ENCODE data around the gene C6orf89.
"Not testable (repeated sequence)": the region's sequence is repeated elsewhere in the genome, so short reads cannot be mapped to it uniquely, and the experiment has no call there.

Gene C6orf89

GRCh38 chr6:36888654-36889481 lies 3.1 kb downstream of the C6orf89 start:
- H3K27me3 Mint-ChIP-seq: no peaks in the 10 kb centered on the region
- no peak overlapping the region for H3K27ac Mint-ChIP-seq
- no peak overlapping the region for H3K4me3 Mint-ChIP-seq
- ATAC-seq (ENCODE audit: low read depth) (no peak), DNase-seq (ENCODE audit: low spot score in 2 of 2) (no peak)
- H3K9me3 Mint-ChIP-seq: no peaks in the 10 kb centered on the region
- peaks cover 20% of the 10 kb centered on the region for H3K4me1 Mint-ChIP-seq
- H3K36me3 Mint-ChIP-seq: peaks cover 2% of the 10 kb centered on the region

DNA sequence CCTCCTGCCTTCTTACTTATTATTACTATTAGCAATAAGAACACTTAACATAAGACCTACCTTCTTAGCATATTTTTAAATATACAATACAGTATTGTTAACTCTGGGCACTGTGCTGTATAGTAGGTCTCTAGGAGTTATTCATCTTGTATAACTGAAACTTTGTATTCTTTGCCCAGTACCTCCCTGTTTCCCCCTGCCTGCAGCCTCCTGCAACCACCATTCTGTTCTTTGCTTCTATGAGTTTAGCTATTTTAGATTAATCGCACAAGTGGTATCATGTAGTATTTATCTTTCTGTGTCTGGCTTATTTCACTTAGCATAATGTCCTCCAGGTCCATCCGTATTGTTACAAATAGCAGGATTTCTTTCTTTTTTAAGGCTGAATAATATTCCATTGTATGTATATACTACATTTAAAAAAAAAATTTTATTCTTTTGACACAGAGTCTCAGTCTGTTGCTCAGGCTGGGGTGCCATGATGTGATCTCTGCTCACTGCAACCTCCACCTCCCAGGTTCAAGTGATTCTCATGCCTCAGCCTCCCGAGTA lies 4.4 kb downstream of the C6orf89 start:
- peaks cover 20% of the 10 kb centered on the region for H3K4me1 Mint-ChIP-seq
- H3K27ac Mint-ChIP-seq: no peak overlapping the region
- H3K27me3 Mint-ChIP-seq: no peaks in the 10 kb centered on the region
- no peak overlapping the region for H3K4me3 Mint-ChIP-seq
- ATAC-seq (ENCODE audit: low read depth): no peak
- DNase-seq (ENCODE audit: low spot score in 2 of 2): no peak
- H3K36me3 Mint-ChIP-seq: peaks cover 4% of the 10 kb centered on the region
- no peaks in the 10 kb centered on the region for H3K9me3 Mint-ChIP-seq

DNA sequence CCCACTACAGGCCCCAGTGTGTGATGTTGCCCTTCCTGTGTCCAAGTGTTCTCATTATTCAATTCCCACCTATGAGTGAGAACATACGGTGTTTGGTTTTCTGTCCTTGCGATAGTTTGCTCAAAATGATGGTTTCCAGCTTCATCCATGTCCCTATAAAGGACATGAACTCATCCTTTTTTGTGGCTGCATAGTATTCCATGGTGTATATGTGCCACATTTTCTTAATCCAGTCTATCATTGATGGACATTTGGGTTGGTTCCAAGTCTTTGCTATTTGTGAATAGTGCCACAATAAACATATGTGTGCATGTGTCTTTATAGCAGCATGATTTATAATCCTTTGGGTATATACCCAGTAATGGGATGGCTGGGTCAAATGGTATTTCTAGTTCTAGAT lies 5.4 kb downstream of the C6orf89 start:
- H3K27me3 Mint-ChIP-seq; H3K27ac Mint-ChIP-seq; H3K36me3 Mint-ChIP-seq; H3K9me3 Mint-ChIP-seq; ATAC-seq (ENCODE audit: low read depth); H3K4me3 Mint-ChIP-seq; DNase-seq (ENCODE audit: low spot score in 2 of 2): not testable (repeated sequence)
- peaks cover 17% of the 10 kb centered on the region for H3K4me1 Mint-ChIP-seq

- no peak overlapping the region for H3K27ac Mint-ChIP-seq
- no peaks in the 10 kb centered on the region for H3K9me3 Mint-ChIP-seq
- H3K27me3 Mint-ChIP-seq: no peaks in the 10 kb centered on the region
- no peak overlapping the region for H3K4me3 Mint-ChIP-seq
- peaks cover 9% of the 10 kb centered on the region for H3K36me3 Mint-ChIP-seq
- DNase-seq (ENCODE audit: low spot score in 2 of 2) (no peak), ATAC-seq (ENCODE audit: low read depth) (no peak)
- peaks cover under 1% of the 10 kb centered on the region for H3K4me1 Mint-ChIP-seq
Measured at GRCh38 chr6:36893976-36894932, 8.5 kb downstream of the C6orf89 start.

DNA sequence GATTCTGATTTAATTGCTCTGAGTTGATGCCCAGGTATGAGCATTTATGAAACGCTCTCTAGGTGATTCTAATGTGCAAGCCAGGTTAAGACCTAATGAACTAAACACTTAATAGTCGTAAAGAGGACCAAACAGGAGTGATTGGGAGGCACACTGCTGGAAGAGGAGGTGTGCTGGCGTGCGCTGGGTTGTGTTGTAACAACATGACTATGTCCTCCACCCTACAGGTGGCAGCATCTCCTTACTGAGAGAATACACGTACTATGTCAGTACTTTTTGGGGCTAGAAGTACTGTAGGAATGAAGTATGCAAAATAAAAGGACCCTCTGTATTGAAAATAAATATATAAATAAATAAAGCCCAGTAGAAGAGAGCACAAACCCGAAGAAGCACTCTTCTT lies 11.9 kb downstream of the C6orf89 start:
- DNase-seq (ENCODE audit: low spot score in 2 of 2): no peak
- Mint-ChIP-seq H3K4me1 (no peaks in the 10 kb centered on the region), H3K36me3 (peaks cover 16% of the 10 kb centered on the region), H3K9me3 (no peaks in the 10 kb centered on the region), H3K4me3 (no peak overlapping the region), H3K27me3 (no peaks in the 10 kb centered on the region), H3K27ac (no peak overlapping the region)
- no peak for ATAC-seq (ENCODE audit: low read depth)

- no peak for ATAC-seq (ENCODE audit: low read depth)
- peaks cover 34% of the 10 kb centered on the region for H3K36me3 Mint-ChIP-seq
- H3K4me3 Mint-ChIP-seq: no peak overlapping the region
- H3K27me3 Mint-ChIP-seq: no peaks in the 10 kb centered on the region
- no peaks in the 10 kb centered on the region for H3K9me3 Mint-ChIP-seq
- no peak for DNase-seq (ENCODE audit: low spot score in 2 of 2)
- H3K4me1 Mint-ChIP-seq: no peaks in the 10 kb centered on the region
- no peak overlapping the region for H3K27ac Mint-ChIP-seq
Measured at GRCh38 chr6:36904114-36904513, 18.4 kb downstream of the C6orf89 start.

- Mint-ChIP-seq H3K27ac (no peak overlapping the region), H3K9me3 (no peaks in the 10 kb centered on the region), H3K36me3 (peaks cover 30% of the 10 kb centered on the region)
Measured at GRCh38 chr6:36904851-36905393, 19.2 kb downstream of the C6orf89 start.

GRCh38 chr6:36906539-36907325 lies 21.0 kb downstream of the C6orf89 start:
- H3K27ac Mint-ChIP-seq: no peak overlapping the region
- peaks cover 3% of the 10 kb centered on the region for H3K4me1 Mint-ChIP-seq
- no peaks in the 10 kb centered on the region for H3K9me3 Mint-ChIP-seq
- H3K4me3 Mint-ChIP-seq: no peak overlapping the region
- no peak for ATAC-seq (ENCODE audit: low read depth)
- H3K36me3 Mint-ChIP-seq: peaks cover 33% of the 10 kb centered on the region
- no peaks in the 10 kb centered on the region for H3K27me3 Mint-ChIP-seq
- DNase-seq (ENCODE audit: low spot score in 2 of 2): no peak

More at GRCh38 chr6:36904851-36905393, 19.2 kb downstream of the C6orf89 start:
- Mint-ChIP-seq H3K4me1 (no peaks in the 10 kb centered on the region), H3K27me3 (no peaks in the 10 kb centered on the region), H3K4me3 (no peak overlapping the region)
- ATAC-seq (ENCODE audit: low read depth) (no peak), DNase-seq (ENCODE audit: low spot score in 2 of 2) (no peak)

GRCh38 chr6:36907781-36908180 lies 22.0 kb downstream of the C6orf89 start:
- Mint-ChIP-seq H3K27ac (peak overlapping the region; percentile 32), H3K36me3 (peaks cover 33% of the 10 kb centered on the region), H3K4me1 (peaks cover 11% of the 10 kb centered on the region), H3K27me3 (no peaks in the 10 kb centered on the region), H3K4me3 (no peak overlapping the region), H3K9me3 (no peaks in the 10 kb centered on the region)
- DNase-seq (ENCODE audit: low spot score in 2 of 2) (no peak), ATAC-seq (ENCODE audit: low read depth) (no peak)

DNA sequence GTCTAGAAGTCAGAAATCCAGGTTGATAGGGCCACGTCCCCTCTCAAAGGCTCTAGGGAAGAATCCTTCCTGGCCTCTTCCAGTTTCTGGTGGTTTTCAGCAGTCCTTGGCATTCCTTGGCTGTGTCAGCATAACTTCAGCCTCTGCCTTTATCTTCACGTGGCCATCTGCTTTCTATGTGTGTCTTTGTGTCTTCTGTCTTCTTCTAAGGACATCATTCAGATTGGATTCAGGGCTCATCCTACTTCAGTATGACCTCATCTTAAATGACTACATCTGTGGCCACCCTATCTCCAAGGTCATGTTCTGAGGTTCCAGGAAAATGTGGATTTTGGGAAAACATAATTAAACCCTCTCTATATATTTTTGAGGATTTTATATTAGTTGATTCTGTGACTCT lies 23.0 kb downstream of the C6orf89 start:
- Mint-ChIP-seq H3K36me3 (peaks cover 32% of the 10 kb centered on the region), H3K4me1 (peaks cover 11% of the 10 kb centered on the region), H3K4me3 (no peak overlapping the region), H3K27me3 (no peaks in the 10 kb centered on the region), H3K27ac (no peak overlapping the region), H3K9me3 (no peaks in the 10 kb centered on the region)
- ATAC-seq (ENCODE audit: low read depth) (no peak), DNase-seq (ENCODE audit: low spot score in 2 of 2) (no peak)

GRCh38 chr6:36912030-36912454 lies 26.3 kb downstream of the C6orf89 start:
- H3K36me3 Mint-ChIP-seq: peaks cover 31% of the 10 kb centered on the region
- H3K9me3 Mint-ChIP-seq: no peaks in the 10 kb centered on the region
- H3K27me3 Mint-ChIP-seq: no peaks in the 10 kb centered on the region
- no peak overlapping the region for H3K27ac Mint-ChIP-seq
- H3K4me1 Mint-ChIP-seq: peaks cover 11% of the 10 kb centered on the region
- ATAC-seq (ENCODE audit: low read depth) (no peak), DNase-seq (ENCODE audit: low spot score in 2 of 2) (no peak)
- H3K4me3 Mint-ChIP-seq: no peak overlapping the region

- H3K9me3 Mint-ChIP-seq: no peaks in the 10 kb centered on the region
- DNase-seq (ENCODE audit: low spot score in 2 of 2): no peak
- peaks cover 30% of the 10 kb centered on the region for H3K36me3 Mint-ChIP-seq
- no peak overlapping the region for H3K27ac Mint-ChIP-seq
- H3K4me1 Mint-ChIP-seq: peaks cover 11% of the 10 kb centered on the region
- no peak overlapping the region for H3K4me3 Mint-ChIP-seq
- H3K27me3 Mint-ChIP-seq: no peaks in the 10 kb centered on the region
- ATAC-seq (ENCODE audit: low read depth): no peak
Measured at GRCh38 chr6:36912586-36912985, 26.8 kb downstream of the C6orf89 start.

- Mint-ChIP-seq H3K9me3 (no peaks in the 10 kb centered on the region), H3K36me3 (peaks cover 28% of the 10 kb centered on the region), H3K27ac (no peak overlapping the region), H3K4me1 (peaks cover 11% of the 10 kb centered on the region), H3K4me3 (no peak overlapping the region), H3K27me3 (no peaks in the 10 kb centered on the region)
- DNase-seq (ENCODE audit: low spot score in 2 of 2) (no peak), ATAC-seq (ENCODE audit: low read depth) (no peak)
Measured at GRCh38 chr6:36913082-36913481, 27.3 kb downstream of the C6orf89 start.

Measured in memory B cell (primary cell).